GM15510 (cell line): ENCODE results near the gene LAMA1.

Source experiments
- POLR2A ChIP-seq: IDR thresholded peaks from 3 replicates; pipeline ENCODE4 v1.6.1; 2011; ENCODE audit warnings: borderline replicate concordance; ENCODE audit not compliant: insufficient read length; ENCODE audit errors: extremely low read depth

The LAMA1 gene

GRCh38 chr18:7072593-7072992 lies 45.0 kb downstream of the LAMA1 start:
- TF ChIP-seq POLR2A = no peak

- TF ChIP-seq POLR2A = no peak
Measured at GRCh38 chr18:7071600-7071999, 46.0 kb downstream of the LAMA1 start.

- no peak for TF ChIP-seq POLR2A
Measured at GRCh38 chr18:7070466-7070865, 47.1 kb downstream of the LAMA1 start.

- no peak for TF ChIP-seq POLR2A
Measured at GRCh38 chr18:7068871-7069590, 48.6 kb downstream of the LAMA1 start.

- TF ChIP-seq POLR2A = no peak
Measured at GRCh38 chr18:7066965-7067555, 50.5 kb downstream of the LAMA1 start.

GRCh38 chr18:7065736-7066135 lies 51.9 kb downstream of the LAMA1 start:
- TF ChIP-seq POLR2A = no peak

GRCh38 chr18:7064346-7064745 lies 53.3 kb downstream of the LAMA1 start:
- no peak for TF ChIP-seq POLR2A

GRCh38 chr18:7062811-7063210 lies 54.8 kb downstream of the LAMA1 start:
- no peak for TF ChIP-seq POLR2A

- TF ChIP-seq POLR2A = no peak
Measured at GRCh38 chr18:7062236-7062635, 55.4 kb downstream of the LAMA1 start.

GRCh38 chr18:7059276-7059675 lies 58.3 kb downstream of the LAMA1 start:
- TF ChIP-seq POLR2A = no peak

GRCh38 chr18:7056026-7056425 lies 61.6 kb downstream of the LAMA1 start:
- TF ChIP-seq POLR2A = no peak

- TF ChIP-seq POLR2A = no peak
Measured at GRCh38 chr18:7049951-7050350, 67.6 kb downstream of the LAMA1 start.

GRCh38 chr18:7048081-7048480 lies 69.5 kb downstream of the LAMA1 start:
- no peak for TF ChIP-seq POLR2A

- TF ChIP-seq POLR2A = no peak
Measured at GRCh38 chr18:7047336-7047735, 70.3 kb downstream of the LAMA1 start.

- TF ChIP-seq POLR2A = no peak
Measured at GRCh38 chr18:7038330-7038851, 79.2 kb downstream of the LAMA1 start.

- no peak for TF ChIP-seq POLR2A
Measured at GRCh38 chr18:7037470-7037869, 80.1 kb downstream of the LAMA1 start.
